AG09309 (cell line): ENCODE measurements around the gene ATP2B2.

Experiments used
- DNase-seq: peaks from one replicate; pipeline ENCODE4 v3.0.0-alpha.2; 2010; ENCODE audit warnings: low read depth
- H3K4me3 ChIP-seq: 2 replicates; pipeline ENCODE4 v1.5.1; 2011; ENCODE audit warnings: mild to moderate bottlenecking, low read depth, low read length, moderate library complexity; ENCODE audit not compliant: control insufficient read depth
- TF ChIP-seq, protein P1 (sequence below): IDR thresholded peaks from 2 replicates; pipeline ENCODE4 v1.5.1; 2011; ENCODE audit warnings: mild to moderate bottlenecking, low read depth, low read length, inconsistent platforms; ENCODE audit not compliant: insufficient read depth, control insufficient read depth; ENCODE audit errors: missing control alignments

ATP2B2 gene

DNA sequence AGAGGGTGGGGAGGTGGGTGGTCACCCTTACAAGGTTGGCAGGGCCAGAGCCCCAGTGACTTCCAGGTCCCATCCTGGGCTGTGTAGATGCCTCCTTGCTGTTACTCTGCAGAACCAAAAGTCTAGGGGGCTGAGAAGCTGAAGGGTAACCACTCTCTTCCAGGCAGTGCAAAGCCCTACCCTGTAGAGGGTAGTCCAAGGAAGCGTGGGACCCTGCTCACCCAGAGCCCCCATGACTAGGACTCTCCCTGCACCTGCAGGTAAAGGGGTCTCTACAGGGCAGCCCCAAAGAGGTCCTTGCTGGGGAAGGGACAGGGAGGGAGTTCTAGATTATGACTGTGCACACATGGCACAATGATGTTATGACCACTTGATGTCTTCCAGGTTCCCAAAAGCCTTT, 226.9 kb downstream of the ATP2B2 start:
- TF ChIP-seq, protein P1, sequence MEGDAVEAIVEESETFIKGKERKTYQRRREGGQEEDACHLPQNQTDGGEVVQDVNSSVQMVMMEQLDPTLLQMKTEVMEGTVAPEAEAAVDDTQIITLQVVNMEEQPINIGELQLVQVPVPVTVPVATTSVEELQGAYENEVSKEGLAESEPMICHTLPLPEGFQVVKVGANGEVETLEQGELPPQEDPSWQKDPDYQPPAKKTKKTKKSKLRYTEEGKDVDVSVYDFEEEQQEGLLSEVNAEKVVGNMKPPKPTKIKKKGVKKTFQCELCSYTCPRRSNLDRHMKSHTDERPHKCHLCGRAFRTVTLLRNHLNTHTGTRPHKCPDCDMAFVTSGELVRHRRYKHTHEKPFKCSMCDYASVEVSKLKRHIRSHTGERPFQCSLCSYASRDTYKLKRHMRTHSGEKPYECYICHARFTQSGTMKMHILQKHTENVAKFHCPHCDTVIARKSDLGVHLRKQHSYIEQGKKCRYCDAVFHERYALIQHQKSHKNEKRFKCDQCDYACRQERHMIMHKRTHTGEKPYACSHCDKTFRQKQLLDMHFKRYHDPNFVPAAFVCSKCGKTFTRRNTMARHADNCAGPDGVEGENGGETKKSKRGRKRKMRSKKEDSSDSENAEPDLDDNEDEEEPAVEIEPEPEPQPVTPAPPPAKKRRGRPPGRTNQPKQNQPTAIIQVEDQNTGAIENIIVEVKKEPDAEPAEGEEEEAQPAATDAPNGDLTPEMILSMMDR = no peak
- no peak overlapping the region for H3K4me3 ChIP-seq
- no peak for DNase-seq

DNA sequence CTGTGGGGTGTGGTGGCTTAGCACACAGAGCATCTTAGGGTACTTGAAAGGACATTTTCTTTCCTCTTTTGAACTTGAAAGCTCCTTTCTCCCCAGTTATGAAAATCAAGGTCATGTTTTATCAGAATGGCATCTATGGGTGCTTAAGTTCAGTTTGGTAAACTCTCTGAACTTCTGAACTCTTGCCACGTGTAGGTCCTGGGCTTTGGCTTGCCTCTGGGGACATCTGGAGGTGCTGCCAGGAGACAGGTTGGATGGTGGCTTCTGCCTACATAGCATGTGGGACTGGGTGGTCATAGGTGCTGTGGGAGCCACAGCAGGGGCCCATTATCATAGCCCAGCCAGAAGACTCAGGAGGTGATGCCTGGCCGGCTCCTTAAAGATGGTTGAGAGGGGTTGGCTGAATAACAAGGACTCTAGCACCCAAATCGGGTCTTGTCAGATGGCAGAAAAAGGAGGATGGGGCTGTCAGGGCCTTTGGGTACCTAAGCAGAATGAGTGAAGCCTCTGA, 228.2 kb downstream of the ATP2B2 start:
- no peak for DNase-seq
- TF ChIP-seq, protein P1 = no peak
- no peak overlapping the region for H3K4me3 ChIP-seq

DNA sequence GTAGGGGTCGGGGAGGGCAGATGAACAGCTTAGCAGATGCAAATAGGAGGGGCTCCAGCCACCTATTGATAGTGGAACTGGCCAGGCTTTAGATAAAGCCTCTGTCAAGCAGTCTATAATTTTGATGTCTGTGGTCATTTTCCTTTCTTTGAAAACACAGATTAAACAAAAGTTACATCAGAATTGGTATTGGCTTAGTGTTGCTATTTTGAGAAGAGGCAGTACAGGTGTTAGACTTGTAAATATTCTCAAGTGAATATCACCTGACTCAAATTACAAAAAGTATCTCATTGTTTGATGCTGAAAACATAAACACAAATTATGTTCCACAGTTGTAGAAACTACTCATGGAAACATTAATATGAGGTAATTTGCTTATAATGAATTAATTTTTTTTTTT, 230.8 kb downstream of the ATP2B2 start:
- DNase-seq = no peak
- TF ChIP-seq, protein P1 = no peak
- H3K4me3 ChIP-seq = no peak overlapping the region
